GM23248 (cell line): ENCODE data around the gene SPEM1. TPM values are rescaled to one million over a fixed set of nuclear protein-coding genes. Genes with fewer than 3 reads are reported as not detected.

Source experiments
- DNase-seq: peaks from one replicate; pipeline ENCODE4 v3.0.0-alpha.2; 2015
- H2AFZ ChIP-seq: fragments of 200-600 bp; sonication (generic); 2 replicates; pipeline ENCODE4 v1.6.1; 2016; ENCODE audit warnings: antibody characterized with exemption
- H3F3A ChIP-seq: fragments of 200-600 bp; sonication (generic); 2 replicates; pipeline ENCODE4 v1.6.1; 2016; ENCODE audit warnings: mild to moderate bottlenecking, antibody characterized with exemption, mixed run types; ENCODE audit not compliant: insufficient read depth
- H3K27ac ChIP-seq: fragments of 200-600 bp; sonication (generic); 2 replicates; pipeline ENCODE4 v1.5.1; 2016; ENCODE audit warnings: mild to moderate bottlenecking
- H3K27me3 ChIP-seq: fragments of 200-600 bp; sonication (generic); replicated peaks from 2 replicates; pipeline ENCODE4 v1.6.1; 2016; ENCODE audit warnings: mild to moderate bottlenecking; ENCODE audit not compliant: insufficient read depth
- H3K36me3 ChIP-seq: fragments of 200-600 bp; sonication (generic); 2 replicates; pipeline ENCODE4 v1.6.1; 2016; ENCODE audit warnings: low read depth, mild to moderate bottlenecking
- H3K4me1 ChIP-seq: fragments of 200-600 bp; sonication (generic); 2 replicates; pipeline ENCODE4 v1.6.1; 2016; ENCODE audit warnings: mild to moderate bottlenecking; ENCODE audit not compliant: insufficient read depth
- H3K4me2 ChIP-seq: fragments of 200-600 bp; sonication (generic); one replicate; pipeline ENCODE4 v1.6.1; 2016; ENCODE audit warnings: mild to moderate bottlenecking; ENCODE audit not compliant: unreplicated experiment
- H3K4me3 ChIP-seq: fragments of 200-600 bp; sonication (generic); 2 replicates; pipeline ENCODE4 v1.5.1; 2016; ENCODE audit warnings: mild to moderate bottlenecking
- H3K79me2 ChIP-seq: fragments of 200-600 bp; sonication (generic); 2 replicates; pipeline ENCODE4 v1.6.1; 2016; ENCODE audit warnings: mild to moderate bottlenecking; ENCODE audit not compliant: insufficient read depth
- H3K9ac ChIP-seq: fragments of 200-600 bp; sonication (generic); 2 replicates; pipeline ENCODE4 v1.6.1; 2016; ENCODE audit warnings: mild to moderate bottlenecking
- H3K9me2 ChIP-seq: fragments of 200-600 bp; sonication (generic); 2 replicates; pipeline ENCODE4 v1.6.1; 2016; ENCODE audit warnings: mixed run types, mild to moderate bottlenecking, moderate library complexity; ENCODE audit not compliant: insufficient read depth
- H3K9me3 ChIP-seq: fragments of 200-600 bp; sonication (generic); one replicate; pipeline ENCODE4 v1.6.1; 2017; ENCODE audit warnings: low read depth
- H4K20me1 ChIP-seq: fragments of 200-600 bp; sonication (generic); 2 replicates; pipeline ENCODE4 v1.6.0; 2016; ENCODE audit not compliant: insufficient read depth
- EZH2 ChIP-seq: fragments of 200-600 bp; sonication (generic); IDR thresholded peaks from 2 replicates; pipeline ENCODE4 v1.6.1; 2018; ENCODE audit warnings: antibody characterized with exemption, mild to moderate bottlenecking; ENCODE audit not compliant: insufficient read depth, poor library complexity, severe bottlenecking
- EZH2phosphoT487 ChIP-seq: fragments of 200-600 bp; sonication (generic); IDR thresholded peaks from 2 replicates; pipeline ENCODE4 v1.6.1; 2018; ENCODE audit warnings: antibody characterized with exemption, moderate library complexity, mild to moderate bottlenecking, low read depth; ENCODE audit not compliant: insufficient read depth
- WGBS, 2 experiments: methylation state at CpG; one replicate each; pipeline ENCODE4 v1.1.6; 2015 to 2017; ENCODE audit warnings: low lambda C conversion rate in 2 of 2, low coverage in 1 of 2; ENCODE audit errors: missing lambda C conversion rate in 2 of 2; 5-methylcytosine and 5-hydroxymethylcytosine counted together
- in situ Hi-C: fragments of 300-500 bp; cut with MboI; formaldehyde crosslinking; loops from 2 replicates; pipeline ENCODE4 v1.15.0; 2020
- polyA plus RNA-seq: library from polyadenylated mRNA; unstranded; fragments of >200 nt; fragmentation: Nextera tagmentation; extraction: Ambion mirVana; gene quantifications from 2 replicates; pipeline ENCODE4 v1.2.1, GENCODE V29; 2016
- total RNA-seq: library from RNA; depleted of rRNA; stranded (reverse); fragments of >200 nt; shearing (Covaris generic); gene quantifications from 2 replicates; pipeline ENCODE4 v1.2.3, GENCODE V29; 2014

The SPEM1 gene
- total and polyA plus RNA-seq, 2 experiments from 2014 or later, result not detected

GRCh38 chr17:7417056-7417655 lies 3.0 kb upstream of the SPEM1 start:
- peaks cover 10% of the 10 kb centered on the region for H3F3A ChIP-seq
- DNase-seq, result no peak
- in situ Hi-C loops, result no loop called here
- no peak overlapping the region for H3K4me3 ChIP-seq
- no peaks in the 10 kb centered on the region for H4K20me1 ChIP-seq
- H2AFZ ChIP-seq, result no peak overlapping the region
- TF ChIP-seq EZH2 (no peak), EZH2phosphoT487 (no peak)
- H3K79me2 ChIP-seq, result no peaks in the 10 kb centered on the region
- no peak overlapping the region for H3K9ac ChIP-seq
- 96 to 97% methylated on average over 23 to 54 of the region's 54 CpGs for WGBS, 2 experiments
- H3K27me3 ChIP-seq, result no peaks in the 10 kb centered on the region
- peaks cover 16% of the 10 kb centered on the region for H3K4me1 ChIP-seq
- H3K36me3 ChIP-seq, result no peaks in the 10 kb centered on the region
- no peak overlapping the region for H3K27ac ChIP-seq
- no peaks in the 10 kb centered on the region for H3K9me3 ChIP-seq
- no peak overlapping the region for H3K4me2 ChIP-seq
- no peaks in the 10 kb centered on the region for H3K9me2 ChIP-seq

GRCh38 chr17:7418472-7419152 lies 1.5 kb upstream of the SPEM1 start:
- H3K27ac ChIP-seq, result no peak overlapping the region
- H4K20me1 ChIP-seq, result no peaks in the 10 kb centered on the region
- peaks cover 3% of the 10 kb centered on the region for H3K4me1 ChIP-seq
- 83 to 84% methylated on average over 15 to 18 of the region's 18 CpGs for WGBS, 2 experiments
- H3K9me3 ChIP-seq, result no peaks in the 10 kb centered on the region
- no peaks in the 10 kb centered on the region for H3K27me3 ChIP-seq
- no peak for DNase-seq
- H3K79me2 ChIP-seq, result no peaks in the 10 kb centered on the region
- TF ChIP-seq EZH2phosphoT487 (no peak), EZH2 (no peak)
- no peak overlapping the region for H3K9ac ChIP-seq
- H2AFZ ChIP-seq, result no peak overlapping the region
- no peaks in the 10 kb centered on the region for H3F3A ChIP-seq
- H3K36me3 ChIP-seq, result no peaks in the 10 kb centered on the region
- H3K4me3 ChIP-seq, result no peak overlapping the region
- no peaks in the 10 kb centered on the region for H3K9me2 ChIP-seq
- no peak overlapping the region for H3K4me2 ChIP-seq
- in situ Hi-C loops, result no loop called here

- Histone ChIP-seq H3K79me2 (no peaks in the 10 kb centered on the region), H3K27ac (no peak overlapping the region), H4K20me1 (no peaks in the 10 kb centered on the region), H3K9me3 (no peaks in the 10 kb centered on the region), H3K9ac (no peak overlapping the region), H3K4me2 (no peak overlapping the region), H3K4me1 (no peaks in the 10 kb centered on the region), H3K36me3 (no peaks in the 10 kb centered on the region), H3K4me3 (no peak overlapping the region), H3K27me3 (no peaks in the 10 kb centered on the region), H3K9me2 (no peaks in the 10 kb centered on the region), H3F3A (no peaks in the 10 kb centered on the region), H2AFZ (no peak overlapping the region)
- no peak for DNase-seq
- 93 to 94% methylated on average over 16 of the region's 16 CpGs for WGBS, 2 experiments
- TF ChIP-seq EZH2phosphoT487 (no peak), EZH2 (no peak)
- in situ Hi-C loops, result no loop called here
Observed at GRCh38 chr17:7421186-7421585, 1.1 kb downstream of the SPEM1 start.

GRCh38 chr17:7423679-7424078 lies 3.6 kb downstream of the SPEM1 start:
- in situ Hi-C loops, result no loop called here
- no peaks in the 10 kb centered on the region for H3K36me3 ChIP-seq
- 78 to 79% methylated on average over 4 of the region's 4 CpGs for WGBS, 2 experiments

More at GRCh38 chr17:7423679-7424078, 3.6 kb downstream of the SPEM1 start:
- no peaks in the 10 kb centered on the region for H3F3A ChIP-seq
- no peak overlapping the region for H3K27ac ChIP-seq
- TF ChIP-seq EZH2phosphoT487, result no peak
- TF ChIP-seq EZH2, result no peak
- H3K4me2 ChIP-seq, result no peak overlapping the region
- no peaks in the 10 kb centered on the region for H3K4me1 ChIP-seq
- no peaks in the 10 kb centered on the region for H3K79me2 ChIP-seq
- H4K20me1 ChIP-seq, result no peaks in the 10 kb centered on the region
- H3K4me3 ChIP-seq, result no peak overlapping the region
- no peak overlapping the region for H2AFZ ChIP-seq
- no peaks in the 10 kb centered on the region for H3K27me3 ChIP-seq
- no peak overlapping the region for H3K9ac ChIP-seq
- no peaks in the 10 kb centered on the region for H3K9me2 ChIP-seq
- DNase-seq, result no peak
- H3K9me3 ChIP-seq, result no peaks in the 10 kb centered on the region
